HCT116 (cell line): Measurements from ENCODE around the gene DIP2C.

ENCODE experiments used
- ATF3 ChIP-seq: IDR thresholded peaks from 2 replicates; pipeline ENCODE4 v1.6.1; 2012
- CTCF ChIP-seq, 3 experiments: fragments of 200-600 bp in 1 of 3; sonication (generic) in 1 of 3; IDR thresholded peaks in 2 of 3; conservative IDR thresholded peaks in 1 of 3; 2 replicates each; pipeline ENCODE4 v1.5.1; 2012 to 2017; ENCODE audit warnings: low read depth in 2 of 3, low read length in 2 of 3, antibody characterized with exemption in 1 of 3, borderline replicate concordance in 1 of 3, control low read depth in 1 of 3, mild to moderate bottlenecking in 1 of 3, mixed read lengths in 1 of 3, mixed run types in 1 of 3, moderate library complexity in 1 of 3; ENCODE audit not compliant: insufficient read depth in 1 of 3
- EZH2 ChIP-seq: fragments of 200-600 bp; sonication (generic); IDR thresholded peaks from 2 replicates; pipeline ENCODE4 v1.6.1; 2017; ENCODE audit warnings: antibody characterized with exemption, mixed run types
- EZH2phosphoT487 ChIP-seq: fragments of 200-600 bp; IDR thresholded peaks from 2 replicates; pipeline ENCODE4 v1.6.1; 2018; ENCODE audit warnings: antibody characterized with exemption, borderline replicate concordance
- FOSL1 ChIP-seq: IDR thresholded peaks from 2 replicates; pipeline ENCODE4 v1.6.1; 2012; ENCODE audit warnings: low read depth
- JUND ChIP-seq: IDR thresholded peaks from 2 replicates; pipeline ENCODE4 v1.6.1; 2012
- MAX ChIP-seq: IDR thresholded peaks from 2 replicates; pipeline ENCODE4 v1.6.1; 2012
- POLR2A ChIP-seq: IDR thresholded peaks from 2 replicates; pipeline ENCODE4 v1.7.0; 2011; ENCODE audit warnings: borderline replicate concordance; ENCODE audit not compliant: insufficient read depth, insufficient read length; ENCODE audit errors: extremely low read depth
- POLR2AphosphoS5 ChIP-seq: IDR thresholded peaks from 2 replicates; pipeline ENCODE4 v1.6.1; 2011; ENCODE audit warnings: mild to moderate bottlenecking, low read depth, low read length, moderate library complexity
- RAD21 ChIP-seq: IDR thresholded peaks from 2 replicates; pipeline ENCODE4 v1.6.1; 2012; ENCODE audit warnings: low read depth, mild to moderate bottlenecking
- REST ChIP-seq: IDR thresholded peaks from 2 replicates; pipeline ENCODE4 v1.6.1; 2012; ENCODE audit warnings: low read depth
- SIN3A ChIP-seq: IDR thresholded peaks from 2 replicates; pipeline ENCODE4 v1.6.1; 2012; ENCODE audit warnings: low read depth
- ZNF274 ChIP-seq: fragments of 200-500 bp; sonication (Bioruptor generic); IDR thresholded peaks from 2 replicates; pipeline ENCODE4 v1.6.1; 2014; ENCODE audit warnings: mild to moderate bottlenecking, low read depth, low read length, inconsistent platforms

- TF ChIP-seq EZH2phosphoT487 (no peak), EZH2 (no peak), CTCF (IDR thresholded peaks at IDR 0.05 in 2 of 3, conservative IDR thresholded peaks at IDR 0.05 in 1 of 3; ENCODE audit: borderline replicate concordance in 1 of 3, insufficient read depth in 1 of 3, low read depth in 2 of 3, low read length in 2 of 3) (no peak), MAX (no peak), POLR2A (no peak), JUND (no peak), POLR2AphosphoS5 (no peak), RAD21 (no peak), ZNF274 (no peak), ATF3 (no peak), FOSL1 (no peak), SIN3A (no peak), REST (no peak)
Measured at GRCh38 chr10:320771-321170, 368.7 kb downstream of the DIP2C start.
